CD4-positive, alpha-beta T cell treated with Interleukin-21 for 1 hour (primary cell): ENCODE measurements around the gene ENTR1.

Experiments used
- DNase-seq: peaks from one replicate; pipeline ENCODE4 v3.0.0-alpha.2; 2020

ENTR1 gene, protein sequence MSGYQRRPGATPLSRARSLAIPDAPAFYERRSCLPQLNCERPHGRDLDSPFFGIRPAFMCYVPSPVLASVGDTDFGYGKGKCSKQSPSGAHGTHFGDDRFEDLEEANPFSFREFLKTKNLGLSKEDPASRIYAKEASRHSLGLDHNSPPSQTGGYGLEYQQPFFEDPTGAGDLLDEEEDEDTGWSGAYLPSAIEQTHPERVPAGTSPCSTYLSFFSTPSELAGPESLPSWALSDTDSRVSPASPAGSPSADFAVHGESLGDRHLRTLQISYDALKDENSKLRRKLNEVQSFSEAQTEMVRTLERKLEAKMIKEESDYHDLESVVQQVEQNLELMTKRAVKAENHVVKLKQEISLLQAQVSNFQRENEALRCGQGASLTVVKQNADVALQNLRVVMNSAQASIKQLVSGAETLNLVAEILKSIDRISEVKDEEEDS

DNA sequence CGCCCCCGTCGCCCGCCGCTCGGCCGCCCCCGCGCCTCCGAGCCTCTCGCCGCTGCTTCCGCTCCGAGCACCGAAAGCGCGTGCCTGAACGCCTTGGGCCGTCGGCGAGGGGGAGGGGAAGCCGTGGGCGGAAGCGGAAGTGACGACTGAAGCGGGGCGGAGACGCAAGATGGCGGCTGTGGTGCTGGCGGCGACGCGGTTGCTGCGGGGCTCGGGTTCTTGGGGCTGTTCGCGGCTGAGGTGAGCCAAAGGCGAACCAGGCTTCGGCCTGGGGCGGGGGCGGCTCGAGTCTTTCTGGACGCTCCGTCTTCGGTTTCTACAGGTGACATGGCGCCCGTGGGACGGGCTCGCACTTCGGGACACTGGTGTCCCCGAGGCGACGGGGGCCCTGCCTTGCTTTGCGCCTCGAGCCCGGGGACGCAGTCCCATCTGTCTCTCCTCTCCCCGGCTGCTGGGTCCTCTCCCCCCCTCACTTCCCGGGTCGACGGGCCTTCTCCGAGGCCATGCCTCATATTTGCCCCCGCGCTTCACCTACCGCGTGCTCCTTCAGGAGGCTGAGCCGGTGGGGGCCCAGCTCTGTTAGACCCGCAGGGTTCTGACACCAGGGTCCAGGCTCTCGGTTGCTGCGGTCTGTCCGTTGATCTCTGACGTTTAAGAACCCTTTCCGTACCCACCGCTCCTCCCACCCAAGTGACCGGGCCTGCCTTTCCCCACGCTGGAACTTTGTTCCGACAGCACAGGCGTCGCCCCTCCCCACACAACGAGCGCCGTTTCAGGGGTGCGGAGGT, at the start of gene ENTR1, which contains the start of gene PMPCA:
Gene ENTR1, minus strand, starts transcription at position 115 of the 788 bp plus-strand sequence. CDS start 217 bp downstream, outside the sequence.
Gene PMPCA, plus strand, starts transcription at position 159 of the 788 bp plus-strand sequence. Its CDS starts 11 bp downstream, at position 170.
- DNase-seq: peak; percentile 95

DNA sequence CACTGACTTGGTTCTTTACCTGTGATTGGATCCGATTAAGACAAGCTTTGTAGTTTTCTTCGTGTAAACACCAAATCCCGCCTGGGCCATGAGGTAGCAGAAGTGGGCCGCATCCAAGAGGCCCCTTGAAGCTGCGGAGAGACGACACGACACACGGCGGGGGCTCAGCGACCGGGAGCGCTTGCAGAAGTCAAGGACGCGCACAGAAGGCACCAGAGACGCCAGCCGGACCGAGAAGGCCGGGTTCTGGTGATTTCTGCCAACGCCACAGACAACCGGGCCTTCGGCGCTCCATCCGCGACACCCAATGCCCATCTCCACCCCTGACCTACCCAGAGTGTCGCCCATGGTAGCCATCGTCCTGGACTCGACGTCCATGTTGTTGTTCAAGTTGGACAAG, 49.0 kb upstream of the ENTR1 start:
- no peak for DNase-seq

DNA sequence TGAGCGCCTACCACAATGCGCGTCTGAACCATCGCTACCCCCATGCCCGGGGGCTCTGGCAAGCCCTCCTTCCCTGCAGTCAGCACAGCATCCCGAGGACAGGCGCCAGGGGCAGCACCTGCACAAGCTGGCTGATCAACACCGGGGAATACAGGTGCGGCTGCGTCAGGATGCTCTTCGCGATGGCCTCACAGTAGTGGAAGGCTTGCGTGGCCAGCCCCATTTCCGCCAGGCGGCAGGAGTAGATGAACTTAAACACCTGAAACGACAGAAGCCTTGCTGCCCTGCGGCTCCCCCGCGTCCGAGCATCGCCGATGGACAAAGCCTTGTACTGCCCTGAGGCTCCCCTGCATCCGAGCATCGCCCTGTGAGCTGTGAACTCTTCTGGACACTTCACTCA, 46.9 kb upstream of the ENTR1 start:
- no peak for DNase-seq

DNA sequence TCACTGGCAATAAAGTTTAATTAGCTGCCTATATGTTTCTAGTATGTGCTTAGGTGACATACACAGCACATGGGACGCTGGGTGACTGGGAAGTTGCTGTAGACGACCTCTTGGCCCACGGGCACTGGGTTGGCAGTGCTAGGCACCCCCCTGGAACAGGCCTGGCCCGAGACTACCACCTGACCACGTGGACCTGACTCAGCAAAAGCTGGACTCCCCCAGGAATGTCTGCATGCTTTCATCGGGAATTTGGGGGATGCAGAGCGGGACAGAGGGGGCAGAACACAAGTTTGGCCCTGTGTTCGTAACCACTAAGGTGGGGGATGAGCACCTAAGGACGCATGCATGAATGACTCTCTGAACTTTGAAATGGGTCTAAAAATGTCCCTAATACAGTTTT, 45.8 kb upstream of the ENTR1 start:
- no peak for DNase-seq

DNA sequence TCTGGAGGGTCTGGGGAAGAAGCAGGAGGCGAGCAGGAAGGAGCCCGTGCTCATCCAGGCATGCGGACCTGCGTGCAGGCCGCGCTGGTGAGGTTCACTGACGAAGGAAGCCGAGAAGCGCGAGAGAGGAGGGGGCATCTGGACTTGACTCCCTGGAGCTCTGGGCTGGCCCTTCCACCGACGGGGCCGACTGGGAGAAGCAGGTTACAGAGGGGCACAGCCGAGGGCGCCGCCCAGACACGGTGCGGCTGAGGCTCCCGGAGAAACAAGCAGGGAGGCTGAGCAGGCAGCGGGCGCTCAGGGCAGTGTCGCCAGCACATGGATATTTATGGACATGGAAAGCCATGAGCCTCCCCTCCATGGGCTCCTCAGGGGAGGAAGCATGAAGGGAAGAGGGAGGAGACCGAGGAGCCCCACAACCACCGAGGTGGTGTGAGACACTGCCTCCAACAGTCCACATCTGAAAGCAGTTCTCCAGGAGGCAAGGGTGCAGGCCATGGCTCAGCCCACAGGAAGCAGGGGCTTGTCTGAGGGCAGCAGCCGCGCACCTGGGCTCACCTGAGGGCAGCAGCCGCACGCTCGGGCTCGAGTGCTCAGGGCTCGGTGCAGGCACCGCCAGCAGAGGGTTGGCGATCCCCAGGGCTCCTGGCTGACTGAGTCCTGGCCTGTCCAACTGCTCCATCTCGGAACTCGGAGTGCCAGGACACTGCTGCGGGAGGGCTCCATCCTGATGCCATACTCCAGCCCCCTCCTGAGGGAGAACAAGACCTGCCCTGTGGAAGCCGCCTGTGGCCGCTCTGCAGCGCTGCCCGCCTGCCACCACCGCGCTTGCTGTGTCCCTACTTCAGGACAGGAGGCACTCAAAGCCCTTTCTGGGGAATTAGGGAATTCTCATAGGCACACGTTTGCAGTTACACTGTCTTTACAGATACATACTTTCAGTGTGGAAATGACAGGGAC, 44.9 kb upstream of the ENTR1 start:
- no peak for DNase-seq

DNA sequence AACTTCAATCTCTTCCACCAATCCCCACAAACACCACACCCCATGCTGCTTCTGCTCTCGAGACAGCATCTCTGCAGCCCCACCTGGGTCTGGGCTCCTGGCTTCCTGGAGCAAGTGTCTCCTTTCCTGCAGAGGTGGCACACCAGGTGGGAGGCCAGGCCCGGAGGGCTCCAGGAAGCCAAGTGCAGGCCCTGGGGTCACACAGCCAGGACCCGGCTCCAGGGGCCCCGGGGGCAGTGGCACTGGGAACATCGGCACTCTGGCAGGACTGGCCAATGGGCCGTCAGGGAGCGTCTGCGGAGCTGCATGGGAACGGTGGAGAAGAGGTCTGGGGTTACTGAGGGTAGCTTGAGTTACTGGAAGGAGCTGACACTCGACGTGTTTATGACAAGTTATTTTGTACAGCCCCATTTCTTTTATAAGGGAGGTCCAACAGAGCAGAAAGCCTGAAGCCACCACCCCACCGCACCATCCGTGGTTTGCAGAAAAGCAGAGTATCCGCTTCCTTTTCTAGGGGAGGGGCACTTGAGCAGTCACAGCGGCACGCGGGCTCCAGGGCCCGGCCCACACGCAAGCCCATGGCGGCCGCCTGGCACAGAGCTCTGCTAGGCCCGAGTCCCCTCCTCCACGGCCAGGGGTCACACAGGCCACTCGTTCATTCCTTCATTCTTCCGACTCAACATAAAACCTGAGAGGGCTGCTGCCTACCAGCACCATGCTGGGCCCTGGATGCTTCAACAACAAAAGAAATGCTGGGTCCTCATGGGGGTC, 43.8 kb upstream of the ENTR1 start:
- no peak for DNase-seq

DNA sequence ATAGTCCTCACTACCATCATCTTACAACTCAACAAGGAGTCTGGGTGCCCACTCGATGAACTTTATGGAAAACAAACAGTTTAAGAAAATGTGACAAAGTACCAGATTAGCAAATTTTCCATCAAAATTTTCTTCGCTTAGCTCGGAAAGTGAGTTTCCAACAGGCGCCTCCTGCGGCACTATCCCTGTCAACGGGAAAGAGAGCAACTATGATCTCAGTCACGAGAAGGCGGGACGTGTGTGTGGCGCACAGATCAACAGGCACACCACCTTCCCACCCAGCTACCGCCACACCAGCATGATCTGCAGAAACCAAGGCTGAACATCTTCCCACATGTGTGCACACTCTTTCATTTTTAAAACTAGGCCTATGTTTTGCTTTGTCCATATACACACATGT, 42.9 kb upstream of the ENTR1 start:
- DNase-seq: no peak

DNA sequence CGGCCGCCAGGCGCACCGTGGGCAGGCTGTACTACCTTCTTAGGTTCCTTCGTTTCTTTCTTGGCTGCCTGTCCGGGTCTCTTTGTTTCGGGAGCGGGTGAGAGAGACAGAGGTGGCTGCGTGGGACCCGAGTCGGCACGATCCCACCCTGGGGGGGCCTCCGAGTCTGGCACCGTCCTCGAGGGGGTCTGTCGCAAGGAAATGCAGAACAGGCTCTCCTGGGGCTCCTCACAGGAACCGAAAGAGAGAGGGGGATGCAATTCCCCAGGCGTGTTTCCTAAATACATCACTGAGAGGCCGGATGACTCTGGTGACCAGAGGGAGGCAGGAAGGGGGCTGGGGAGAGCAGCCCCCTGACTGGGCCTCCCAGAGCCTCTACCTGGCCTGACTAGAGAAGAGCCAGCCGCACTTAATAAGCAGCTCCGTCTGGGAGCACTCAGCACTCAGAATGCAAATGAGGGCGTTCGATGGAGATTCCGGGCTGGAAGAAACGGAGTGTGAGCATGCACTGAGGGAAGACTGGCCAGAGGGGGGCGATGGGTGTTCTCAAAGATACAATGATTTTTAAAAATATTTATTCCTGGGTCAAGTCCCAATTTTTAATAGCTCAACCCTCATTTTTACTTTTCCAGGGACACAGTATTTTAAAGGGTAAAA, 40.9 kb upstream of the ENTR1 start:
- DNase-seq: no peak

DNA sequence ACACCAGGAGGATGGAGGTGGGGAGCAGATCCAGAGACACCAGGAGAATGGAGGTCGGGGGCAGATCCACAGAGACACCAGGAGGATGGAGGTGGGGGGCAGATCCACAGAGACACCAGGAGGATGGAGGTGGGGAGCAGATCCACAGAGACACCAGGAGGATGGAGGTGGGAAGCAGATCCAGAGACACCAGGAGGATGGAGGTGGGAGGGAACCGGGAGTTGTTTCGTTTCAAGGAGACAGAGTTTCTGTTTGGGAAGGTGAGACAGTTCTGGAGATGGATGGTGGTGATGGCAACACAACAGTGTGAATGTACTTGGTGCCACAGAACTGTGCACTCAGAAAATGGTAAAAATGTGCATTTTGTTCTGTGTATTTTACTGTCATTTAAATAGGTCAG, 38.2 kb upstream of the ENTR1 start:
- no peak for DNase-seq

DNA sequence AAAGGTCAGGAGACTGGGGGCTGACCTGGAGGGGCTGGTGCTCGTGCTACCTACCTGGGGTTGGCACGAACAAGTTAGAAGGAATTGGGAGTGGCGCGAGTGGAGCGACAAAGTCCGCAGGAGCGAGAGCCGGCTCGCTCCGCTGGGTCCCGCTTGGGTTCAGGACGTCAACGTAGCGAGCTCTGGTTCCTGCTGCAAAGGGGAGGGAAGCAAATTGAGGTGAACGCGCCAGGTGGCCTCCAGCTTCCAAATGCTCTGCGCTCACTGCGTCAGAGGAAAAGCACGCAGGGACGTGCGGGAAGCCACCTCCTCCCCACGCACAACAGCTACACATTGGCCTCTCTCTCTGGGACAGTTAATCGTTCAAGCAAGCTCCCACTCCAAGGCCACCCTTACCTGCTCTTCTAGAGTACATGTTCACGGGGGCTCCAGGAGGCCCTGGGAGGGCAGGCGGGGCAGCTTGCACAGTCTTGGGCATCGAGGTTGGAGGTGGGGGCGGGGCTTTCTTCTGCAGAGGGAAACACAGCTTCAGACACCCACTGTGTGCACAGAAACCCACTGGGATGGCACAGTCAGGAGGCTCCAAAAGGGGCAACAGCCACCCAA, 36.9 kb upstream of the ENTR1 start:
- no peak for DNase-seq

DNA sequence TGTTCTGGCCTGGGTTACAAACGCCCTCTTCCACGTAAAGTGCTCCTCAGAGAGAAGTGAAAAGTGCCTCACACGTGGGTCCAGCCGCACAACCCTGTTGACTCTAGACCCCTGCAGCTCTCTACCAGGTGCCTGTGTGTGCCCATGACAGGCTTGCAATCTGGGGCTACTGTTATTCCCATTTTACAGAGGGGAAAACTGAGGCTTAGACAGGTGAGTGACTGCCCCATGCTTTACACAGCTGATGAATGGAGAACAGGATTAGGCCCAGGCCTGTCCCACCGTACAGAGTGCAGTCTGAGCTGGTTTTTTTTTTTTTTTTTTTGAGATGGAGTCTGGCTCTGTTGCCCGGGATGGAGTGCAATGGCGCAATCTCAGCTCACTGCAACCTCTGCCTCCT, 35.4 kb upstream of the ENTR1 start:
- DNase-seq: no peak

DNA sequence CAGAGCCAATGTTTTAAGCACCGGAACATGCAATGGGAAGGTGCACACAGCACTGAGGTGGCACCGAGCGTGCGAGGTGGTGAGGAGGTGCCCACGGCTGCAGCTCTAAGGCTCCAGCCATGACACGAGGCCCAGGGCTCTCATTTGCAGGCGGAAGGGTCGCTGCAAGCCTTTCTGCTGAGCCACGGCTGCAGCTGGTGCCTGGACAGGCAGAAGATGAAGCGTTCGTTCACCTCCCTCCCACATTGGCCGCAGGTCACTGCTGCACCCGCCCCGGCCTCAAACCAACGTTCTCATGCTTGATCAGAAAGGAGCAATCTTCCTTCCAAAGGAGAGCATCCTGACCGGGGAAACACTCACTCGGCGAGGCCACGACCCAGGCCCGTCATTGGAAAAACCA, 33.7 kb upstream of the ENTR1 start:
- no peak for DNase-seq

DNA sequence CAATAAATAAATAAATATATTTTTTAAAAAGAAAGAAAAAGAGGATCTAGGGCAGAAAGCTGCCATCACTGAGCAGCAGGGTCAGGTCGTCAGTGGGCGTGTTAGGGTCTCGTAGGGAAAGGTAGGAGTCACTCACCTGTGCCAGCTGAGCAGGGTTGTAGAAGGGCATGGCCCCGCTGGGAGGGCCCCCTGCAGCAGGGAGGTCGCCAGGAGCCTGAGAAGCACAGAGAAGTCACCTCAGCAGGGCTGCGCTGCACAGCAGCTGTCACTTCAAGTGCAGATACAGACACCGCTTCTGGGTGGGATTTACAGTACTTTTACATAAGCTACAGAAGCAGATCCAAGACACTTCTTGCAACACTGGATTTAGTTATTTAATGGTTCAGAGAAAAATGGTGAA, 33.3 kb upstream of the ENTR1 start:
- no peak for DNase-seq

DNA sequence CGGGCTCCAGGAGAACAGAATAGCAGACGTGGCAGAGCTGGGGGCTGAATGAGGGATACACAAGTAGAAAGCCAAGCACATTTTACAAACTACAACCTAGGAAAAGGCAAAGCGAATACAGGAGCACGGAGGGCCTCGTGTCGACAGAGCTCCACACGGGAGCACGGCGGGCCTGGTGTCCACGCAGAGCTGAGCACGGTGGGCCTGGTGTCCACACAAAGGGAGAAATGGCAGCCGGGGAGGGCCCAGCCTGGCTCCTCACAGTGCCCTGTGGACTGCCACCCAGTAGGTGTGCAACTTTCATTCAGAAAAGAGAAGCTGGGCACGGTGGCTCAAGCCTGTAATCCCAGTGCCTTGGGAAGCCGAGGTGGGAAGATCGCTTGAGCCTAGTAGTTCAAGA, 32.7 kb upstream of the ENTR1 start:
- DNase-seq: no peak

DNA sequence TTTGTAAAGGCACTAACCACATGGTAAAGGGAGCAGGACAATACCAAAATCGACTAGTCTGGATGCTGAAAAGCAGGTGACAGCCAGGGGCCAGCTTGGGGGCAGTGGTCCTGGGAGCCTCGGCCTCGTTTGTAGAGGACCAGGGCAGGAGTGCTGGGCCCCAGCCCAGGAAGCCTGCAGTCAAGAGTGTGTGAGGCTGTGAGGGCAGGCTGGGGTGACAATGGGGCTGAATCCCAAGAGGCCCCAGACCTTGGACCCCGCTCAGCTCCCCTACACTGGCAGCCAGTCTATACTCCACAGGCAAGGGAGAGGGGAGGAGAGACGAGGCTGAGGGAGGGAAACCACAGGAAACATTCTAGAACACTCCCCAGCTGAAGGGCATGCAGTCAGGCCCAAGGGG, 31.9 kb upstream of the ENTR1 start:
- no peak for DNase-seq

DNA sequence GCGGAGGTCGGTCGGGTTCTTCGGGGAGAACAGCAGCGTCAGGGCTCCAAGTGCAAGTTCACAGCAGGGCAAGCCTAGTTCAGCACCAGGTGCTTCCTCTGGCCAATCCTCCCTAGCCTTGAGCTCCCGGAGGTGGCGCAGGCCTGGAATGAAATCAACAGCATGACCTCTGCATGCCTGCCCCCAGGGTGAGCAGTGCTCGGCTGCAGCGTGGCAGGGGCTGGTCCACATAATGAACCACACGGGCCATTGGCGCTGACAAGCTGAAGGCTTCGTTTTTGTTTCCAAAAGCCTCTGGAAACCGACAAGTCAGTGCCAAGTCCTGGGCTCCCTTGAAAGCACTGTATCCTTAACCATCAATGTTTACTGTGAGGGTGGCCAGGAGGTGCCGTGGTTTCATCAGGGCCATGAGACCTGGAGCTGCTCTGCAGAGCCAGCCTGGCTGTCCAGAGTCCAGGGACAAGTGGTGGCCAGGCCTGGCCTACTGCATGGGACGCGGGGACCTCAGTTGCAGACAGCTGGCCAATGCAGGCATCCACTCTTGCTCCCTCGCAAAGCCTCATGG, 31.3 kb upstream of the ENTR1 start:
- no peak for DNase-seq

DNA sequence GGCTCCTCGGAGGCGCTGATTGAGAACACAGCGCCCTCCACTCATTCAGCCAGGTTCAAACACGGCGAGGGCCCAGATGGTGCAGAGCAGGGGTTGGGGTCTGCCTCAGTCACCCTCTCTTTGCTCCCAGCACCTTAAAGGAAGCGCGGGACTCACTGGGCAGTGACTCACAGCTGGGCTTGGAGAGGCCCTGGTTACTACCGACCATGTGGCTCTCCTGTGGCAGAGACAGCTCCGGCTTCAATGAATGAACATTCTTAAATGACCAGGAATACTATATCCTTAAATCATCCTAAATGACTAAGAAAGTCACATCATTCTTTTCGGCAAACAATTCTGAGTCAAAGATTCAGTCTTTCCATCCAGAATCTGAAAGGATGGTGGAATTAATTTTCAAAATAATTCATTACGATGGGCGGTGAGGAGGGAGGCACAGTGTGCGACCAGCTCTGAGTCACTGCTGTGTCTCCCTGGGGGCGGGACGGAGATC, 30.8 kb upstream of the ENTR1 start:
- no peak for DNase-seq

DNA sequence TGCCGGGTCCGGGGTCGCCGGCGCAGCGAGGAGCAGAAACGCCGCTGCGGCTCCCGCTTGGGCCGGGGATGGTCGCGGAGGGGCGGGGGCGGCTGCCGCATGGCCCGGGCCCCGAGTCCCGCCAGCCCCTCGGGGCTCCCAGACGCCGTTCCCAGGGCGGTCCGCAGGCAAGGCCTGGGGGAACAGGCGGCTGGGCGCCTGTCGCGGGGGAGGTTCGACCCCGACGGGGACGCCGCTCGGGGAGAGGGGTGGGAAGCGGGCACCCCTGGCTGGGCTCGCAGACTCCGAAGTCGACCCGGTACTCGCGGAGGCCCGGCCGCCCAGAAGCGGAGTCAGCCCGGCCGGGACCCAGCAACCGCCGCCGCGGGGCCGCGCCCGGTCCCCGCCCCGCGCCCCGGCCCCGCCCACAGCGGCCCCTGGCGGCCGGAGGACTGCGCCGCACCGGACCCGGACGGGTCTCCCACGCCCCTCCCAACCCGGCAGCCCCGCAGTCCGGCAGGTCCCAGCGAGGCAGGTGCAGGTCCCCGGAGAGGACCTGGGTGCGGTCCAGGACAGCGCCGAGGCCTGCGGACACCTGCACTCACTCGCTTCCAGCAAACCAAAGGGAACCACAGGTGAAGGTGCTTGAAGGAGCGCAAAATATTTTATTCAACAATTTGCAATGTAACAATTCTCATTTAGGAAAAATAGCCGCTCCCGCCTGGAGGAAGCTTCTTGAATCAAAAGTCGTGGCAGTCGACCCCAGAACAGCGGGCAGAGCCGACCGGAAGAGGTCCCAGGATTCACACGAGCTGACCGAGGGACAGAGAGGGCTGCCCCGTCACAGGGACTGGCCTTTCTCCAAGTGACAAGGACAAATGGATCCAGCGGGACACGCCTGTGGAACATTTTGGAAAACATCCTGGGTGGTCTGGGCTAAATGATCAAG, 29.3 kb upstream of the ENTR1 start, which contains the start of gene INPP5E:
Gene INPP5E, minus strand, starts transcription at position 365 of the 928 bp plus-strand sequence. CDS start 426 bp downstream, outside the sequence.
- peak; percentile 85 for DNase-seq
